ENCODE measurements around the gene PIH1D1. TPM values are rescaled to one million over a fixed set of nuclear protein-coding genes. Genes with fewer than 3 reads are reported as not detected.

Gene PIH1D1
- total and polyA plus RNA-seq, 2 experiments from 2014 or later = 72.1 to 79.8 TPM

GRCh38 chr19:49488046-49488862 is 36.6 kb upstream of the PIH1D1 start:
- peaks cover 20% of the 10 kb centered on the region for H3K4me1 ChIP-seq (ENCODE audit: insufficient read depth)

GRCh38 chr19:49487277-49488045 is 35.8 kb upstream of the PIH1D1 start, which contains the start of gene RPL13A:
Gene RPL13A, plus strand, starts transcription at chr19:49487608. Its CDS starts 22 bp downstream, at chr19:49487630.
- Histone ChIP-seq H3K36me3 (replicated peaks; ENCODE audit: insufficient read depth, low read depth) (peaks cover 5% of the 10 kb centered on the region), H3K27ac (peak within 1 kb of the TSS; percentile 82), H2AFZ (peak within 1 kb of the TSS; percentile 64), H4K20me1 (ENCODE audit: insufficient read depth, poor library complexity, severe bottlenecking) (peaks cover 33% of the 10 kb centered on the region), H3K9me3 (ENCODE audit: low read depth) (no peaks in the 10 kb centered on the region), H3K27me3 (no peaks in the 10 kb centered on the region), H3K9me2 (replicated peaks; ENCODE audit: insufficient read depth) (no peaks in the 10 kb centered on the region), H3K4me3 (peak within 1 kb of the TSS; percentile 58), H3K79me2 (peaks cover 37% of the 10 kb centered on the region), H3K4me1 (ENCODE audit: insufficient read depth) (peaks cover 20% of the 10 kb centered on the region), H3K4me2 (peak within 1 kb of the TSS; percentile 98)
- peak; percentile 100 for DNase-seq (ENCODE audit: low spot score)
- WGBS (ENCODE audit: low lambda C conversion rate, missing lambda C conversion rate) = under 1% methylated on average over 57 of the region's 57 CpGs
- TF ChIP-seq CTCF (IDR thresholded peaks at IDR 0.05; ENCODE audit: poor library complexity) (no peak), EZH2phosphoT487 (IDR thresholded peaks at IDR 0.05; ENCODE audit: low read depth, severe bottlenecking, unreplicated experiment) (no peak), EZH2 (IDR thresholded peaks at IDR 0.05; ENCODE audit: borderline replicate concordance) (no peak)

More at GRCh38 chr19:49488046-49488862, 36.6 kb upstream of the PIH1D1 start:
- H3K4me3 ChIP-seq = peak overlapping the region; percentile 58
- peaks cover 5% of the 10 kb centered on the region for H3K36me3 ChIP-seq (replicated peaks; ENCODE audit: insufficient read depth, low read depth)
- peak overlapping the region; percentile 98 for H3K4me2 ChIP-seq
- H2AFZ ChIP-seq = no peak overlapping the region
- H4K20me1 ChIP-seq (ENCODE audit: insufficient read depth, poor library complexity, severe bottlenecking) = peaks cover 33% of the 10 kb centered on the region
- no peaks in the 10 kb centered on the region for H3K27me3 ChIP-seq
- 1% methylated on average over 26 of the region's 26 CpGs for WGBS (ENCODE audit: low lambda C conversion rate, missing lambda C conversion rate)
- H3K79me2 ChIP-seq = peaks cover 37% of the 10 kb centered on the region
- TF ChIP-seq EZH2phosphoT487 (IDR thresholded peaks at IDR 0.05; ENCODE audit: low read depth, severe bottlenecking, unreplicated experiment) = no peak
- TF ChIP-seq CTCF (IDR thresholded peaks at IDR 0.05; ENCODE audit: poor library complexity) = no peak
- no peak for TF ChIP-seq EZH2 (IDR thresholded peaks at IDR 0.05; ENCODE audit: borderline replicate concordance)
- H3K9me2 ChIP-seq (replicated peaks; ENCODE audit: insufficient read depth) = no peaks in the 10 kb centered on the region
- DNase-seq (ENCODE audit: low spot score) = peak; percentile 8
- no peaks in the 10 kb centered on the region for H3K9me3 ChIP-seq (ENCODE audit: low read depth)
- H3K27ac ChIP-seq = peak overlapping the region; percentile 82

GRCh38 chr19:49486710-49487276 is 35.2 kb upstream of the PIH1D1 start:
- H4K20me1 ChIP-seq (ENCODE audit: insufficient read depth, poor library complexity, severe bottlenecking) = peaks cover 33% of the 10 kb centered on the region
- peak overlapping the region; percentile 64 for H2AFZ ChIP-seq
- DNase-seq (ENCODE audit: low spot score) = no peak
- TF ChIP-seq EZH2 (IDR thresholded peaks at IDR 0.05; ENCODE audit: borderline replicate concordance) (no peak), CTCF (IDR thresholded peaks at IDR 0.05; ENCODE audit: poor library complexity) (no peak), EZH2phosphoT487 (IDR thresholded peaks at IDR 0.05; ENCODE audit: low read depth, severe bottlenecking, unreplicated experiment) (no peak)
- H3K36me3 ChIP-seq (replicated peaks; ENCODE audit: insufficient read depth, low read depth) = peaks cover 5% of the 10 kb centered on the region
- peak overlapping the region; percentile 51 for H3K27ac ChIP-seq
- no peaks in the 10 kb centered on the region for H3K9me2 ChIP-seq (replicated peaks; ENCODE audit: insufficient read depth)
- H3K4me2 ChIP-seq = peak overlapping the region; percentile 64
- H3K4me3 ChIP-seq = no peak overlapping the region
- H3K9me3 ChIP-seq (ENCODE audit: low read depth) = no peaks in the 10 kb centered on the region
- 68% methylated on average over 23 of the region's 23 CpGs for WGBS (ENCODE audit: low lambda C conversion rate, missing lambda C conversion rate)
- H3K27me3 ChIP-seq = no peaks in the 10 kb centered on the region
- peaks cover 20% of the 10 kb centered on the region for H3K4me1 ChIP-seq (ENCODE audit: insufficient read depth)
- peaks cover 37% of the 10 kb centered on the region for H3K79me2 ChIP-seq

All from hepatocyte (in vitro differentiated cells).